Muscle of leg (tissue), 11 donors: ENCODE measurements around the gene TSPAN1. TPM values are rescaled to one million over a fixed set of nuclear protein-coding genes. Genes with fewer than 3 reads are reported as not detected.
A peak's percentile ranks its signal among the peaks of the same experiment; 100 is the strongest.

Experiments used
- DNase-seq: peaks from one replicate; pipeline ENCODE4 v3.0.0; 2013
- H3K27ac ChIP-seq: one replicate; pipeline ENCODE4 v1.5.1; 2013; ENCODE audit warnings: mild to moderate bottlenecking, low read length, control low read depth
- H3K27me3 ChIP-seq: one replicate; pipeline ENCODE4 v1.6.1; 2013; ENCODE audit warnings: low read length; ENCODE audit not compliant: control insufficient read depth, insufficient read depth
- H3K36me3 ChIP-seq: one replicate; pipeline ENCODE4 v1.6.1; 2013; ENCODE audit warnings: low read length; ENCODE audit not compliant: control insufficient read depth, insufficient read depth
- H3K4me1 ChIP-seq: one replicate; pipeline ENCODE4 v1.6.1; 2013; ENCODE audit warnings: low read length; ENCODE audit not compliant: control insufficient read depth, insufficient read depth
- H3K4me3 ChIP-seq: one replicate; pipeline ENCODE4 v1.5.1; 2013; ENCODE audit warnings: low read length, control low read depth
- H3K9me3 ChIP-seq: replicated peaks from 2 replicates; pipeline ENCODE4 v1.6.1; 2013; ENCODE audit warnings: low read depth, low read length; ENCODE audit not compliant: control insufficient read depth
- WGBS: methylation state at CpG from one replicate; pipeline ENCODE4 v1.1.5; 2013; ENCODE audit warnings: missing lambda C conversion rate; ENCODE audit not compliant: insufficient coverage; 5-methylcytosine and 5-hydroxymethylcytosine counted together
- polyA plus RNA-seq, 8 donors: library from polyadenylated mRNA; unstranded; fragments of 120-200 nt; gene quantifications; one replicate each; pipeline versions ENCODE4 v1.2.1 to v1.2.3, GENCODE V29; 2013; ENCODE audit warnings: inconsistent platforms in 1 of 8, low replicate concordance in 1 of 8; ENCODE audit not compliant: insufficient read length in 8 of 8, insufficient read depth in 1 of 8
- total RNA-seq: library from RNA; stranded (reverse); fragments of 120-200 nt; gene quantifications from one replicate; pipeline ENCODE4 v1.2.4, GENCODE V29; 2013

Gene TSPAN1
- total and polyA plus RNA-seq, 9 donors: 0.31 to 1.7 (median 0.51) TPM; not detected in 2

GRCh38 chr1:46134660-46135331, 40.1 kb upstream of the TSPAN1 start:
- no peaks in the 10 kb centered on the region for H3K9me3 ChIP-seq
- H3K4me1 ChIP-seq: peaks cover 25% of the 10 kb centered on the region
- no peaks in the 10 kb centered on the region for H3K36me3 ChIP-seq
- H3K27ac ChIP-seq: peak overlapping the region; percentile 98
- no peaks in the 10 kb centered on the region for H3K27me3 ChIP-seq
- H3K4me3 ChIP-seq: no peak overlapping the region
- DNase-seq: no peak
- WGBS: 50% methylated on average over 1 of the region's 3 CpGs

DNA sequence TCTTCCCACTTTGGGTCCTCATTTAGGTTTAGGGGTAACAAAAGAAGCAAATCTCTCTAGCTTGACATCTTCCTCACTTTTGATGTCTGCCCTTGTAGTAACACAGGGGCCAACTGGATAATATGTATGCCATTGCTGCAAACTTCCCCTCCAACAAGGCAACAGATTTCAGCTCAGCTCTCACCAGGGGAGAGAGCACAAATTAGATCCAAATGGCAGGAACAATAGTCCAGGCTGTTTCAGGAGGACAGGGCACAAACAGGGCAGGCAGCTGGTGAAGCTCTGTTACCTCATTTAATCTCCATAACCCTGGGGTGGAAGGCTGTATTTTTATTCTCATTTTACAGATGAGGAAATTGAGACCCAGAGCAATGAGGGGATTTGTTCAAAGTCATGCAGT, 38.2 kb upstream of the TSPAN1 start:
- Histone ChIP-seq H3K27ac (no peak overlapping the region), H3K36me3 (no peaks in the 10 kb centered on the region), H3K4me3 (no peak overlapping the region), H3K9me3 (no peaks in the 10 kb centered on the region), H3K4me1 (peaks cover 25% of the 10 kb centered on the region), H3K27me3 (no peaks in the 10 kb centered on the region)
- DNase-seq: no peak

GRCh38 chr1:46137916-46138315, 37.0 kb upstream of the TSPAN1 start:
- Histone ChIP-seq H3K4me3 (no peak overlapping the region), H3K27ac (peak overlapping the region; percentile 81), H3K36me3 (no peaks in the 10 kb centered on the region), H3K27me3 (no peaks in the 10 kb centered on the region), H3K9me3 (no peaks in the 10 kb centered on the region), H3K4me1 (peaks cover 25% of the 10 kb centered on the region)
- no CpG with 5 or more reads among the region's 3 CpGs for WGBS
- peak; percentile 41 for DNase-seq

DNA sequence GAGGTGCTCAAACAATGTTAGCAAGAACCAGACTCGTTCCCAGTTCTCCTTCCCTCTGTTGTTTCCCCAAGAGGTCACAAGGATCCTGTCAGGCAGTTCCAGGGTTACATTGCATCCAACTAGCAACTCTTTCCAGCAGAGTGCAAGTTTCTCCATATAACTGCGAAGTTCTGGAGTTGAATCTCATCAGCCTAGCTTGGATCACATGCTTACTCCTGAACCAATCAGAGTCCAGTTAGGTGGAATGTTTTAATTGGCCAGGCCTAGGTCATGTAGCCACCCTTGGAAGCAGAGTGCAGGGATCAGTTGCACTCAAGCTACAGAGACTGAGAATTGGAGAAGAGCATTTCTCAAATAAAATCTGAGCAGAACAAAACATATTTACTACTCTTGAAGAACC, 26.6 kb upstream of the TSPAN1 start:
- no peaks in the 10 kb centered on the region for H3K9me3 ChIP-seq
- WGBS: 14% methylated on average over 1 of the region's 2 CpGs
- no peak for DNase-seq
- no peak overlapping the region for H3K27ac ChIP-seq
- no peak overlapping the region for H3K4me3 ChIP-seq
- no peaks in the 10 kb centered on the region for H3K4me1 ChIP-seq
- H3K27me3 ChIP-seq: no peaks in the 10 kb centered on the region
- H3K36me3 ChIP-seq: no peaks in the 10 kb centered on the region

- Histone ChIP-seq H3K4me3 (no peak overlapping the region), H3K36me3 (no peaks in the 10 kb centered on the region), H3K27me3 (no peaks in the 10 kb centered on the region), H3K4me1 (no peaks in the 10 kb centered on the region), H3K27ac (no peak overlapping the region), H3K9me3 (no peaks in the 10 kb centered on the region)
- DNase-seq: no peak
- no CpG with 5 or more reads among the region's 2 CpGs for WGBS
Measured at GRCh38 chr1:46150085-46150484, 24.8 kb upstream of the TSPAN1 start.

- no peak overlapping the region for H3K4me3 ChIP-seq
- DNase-seq: no peak
- no peaks in the 10 kb centered on the region for H3K4me1 ChIP-seq
- H3K36me3 ChIP-seq: no peaks in the 10 kb centered on the region
- no peak overlapping the region for H3K27ac ChIP-seq
- WGBS: 86% methylated on average over 3 of the region's 3 CpGs
- H3K27me3 ChIP-seq: no peaks in the 10 kb centered on the region
- H3K9me3 ChIP-seq: no peaks in the 10 kb centered on the region
Measured at GRCh38 chr1:46152016-46152415, 22.9 kb upstream of the TSPAN1 start.

DNA sequence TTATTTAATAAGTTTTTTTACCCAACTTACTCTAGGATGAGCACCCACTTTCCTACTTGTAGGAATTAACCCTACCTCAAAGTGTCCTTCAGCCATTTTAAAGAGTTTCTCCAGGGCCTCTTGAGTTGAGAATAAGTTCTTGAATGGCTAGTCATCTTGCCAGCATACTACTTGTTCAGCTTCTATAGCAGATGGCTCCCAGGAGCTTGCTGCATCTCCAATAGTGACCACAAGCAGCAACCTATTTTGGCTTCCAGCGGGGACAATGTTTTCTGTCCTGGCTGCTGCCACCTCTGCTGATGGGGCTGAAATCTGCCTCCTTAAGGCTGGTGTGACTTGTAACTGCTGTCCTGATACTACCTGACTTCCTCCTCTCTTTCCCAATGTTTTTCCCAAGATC, 21.7 kb upstream of the TSPAN1 start:
- Histone ChIP-seq H3K4me3 (no peak overlapping the region), H3K27me3 (no peaks in the 10 kb centered on the region), H3K27ac (no peak overlapping the region), H3K36me3 (no peaks in the 10 kb centered on the region), H3K9me3 (no peaks in the 10 kb centered on the region), H3K4me1 (no peaks in the 10 kb centered on the region)
- DNase-seq: no peak
- WGBS: 92% methylated on average over 1 of the region's 1 CpG

- Histone ChIP-seq H3K9me3 (no peaks in the 10 kb centered on the region), H3K27me3 (no peaks in the 10 kb centered on the region), H3K4me1 (no peaks in the 10 kb centered on the region), H3K4me3 (no peak overlapping the region), H3K27ac (no peak overlapping the region), H3K36me3 (no peaks in the 10 kb centered on the region)
- WGBS: no CpG with 5 or more reads among the region's 1 CpG
- DNase-seq: no peak
Measured at GRCh38 chr1:46153732-46154131, 21.2 kb upstream of the TSPAN1 start.

DNA sequence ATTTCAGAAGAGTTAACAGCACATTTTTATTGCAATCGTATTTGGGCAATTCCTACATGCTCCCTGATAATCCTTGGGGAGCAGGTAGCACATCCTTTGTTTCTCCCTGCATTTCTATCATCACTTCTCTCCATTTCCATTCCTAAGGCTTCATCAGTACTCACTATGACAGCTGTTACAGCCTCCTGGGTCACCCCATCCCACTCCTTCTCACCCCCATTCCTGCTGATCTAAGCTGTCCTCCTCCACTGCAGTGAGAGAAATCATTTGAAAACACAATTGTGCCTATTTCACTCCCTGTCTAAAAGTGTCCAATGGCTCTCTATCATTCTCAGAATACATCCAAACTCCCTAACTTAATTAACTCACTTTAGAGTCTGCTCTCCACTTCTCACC, 17.0 kb upstream of the TSPAN1 start:
- no peak for DNase-seq
- no peaks in the 10 kb centered on the region for H3K4me1 ChIP-seq
- H3K9me3 ChIP-seq: no peaks in the 10 kb centered on the region
- no peak overlapping the region for H3K27ac ChIP-seq
- H3K36me3 ChIP-seq: no peaks in the 10 kb centered on the region
- H3K27me3 ChIP-seq: no peaks in the 10 kb centered on the region
- H3K4me3 ChIP-seq: no peak overlapping the region
- 54% methylated on average over 1 of the region's 1 CpG for WGBS

- Histone ChIP-seq H3K4me1 (no peaks in the 10 kb centered on the region), H3K4me3 (no peak overlapping the region), H3K9me3 (no peaks in the 10 kb centered on the region), H3K27ac (no peak overlapping the region), H3K27me3 (no peaks in the 10 kb centered on the region), H3K36me3 (no peaks in the 10 kb centered on the region)
- WGBS: 97% methylated on average over 4 of the region's 13 CpGs
- DNase-seq: no peak
Measured at GRCh38 chr1:46158312-46159281, 16.3 kb upstream of the TSPAN1 start.
